ENCODE results near the gene PHF5A.

The PHF5A gene

GRCh38 chr22:41415554-41415953, 52.9 kb downstream of the PHF5A start:
- no peak for DNase-seq (ENCODE audit: low read depth)

- DNase-seq (ENCODE audit: low read depth), result no peak
These were observed 57.3 kb downstream of the PHF5A start for GRCh38 chr22:41411021-41411851.

- DNase-seq (ENCODE audit: low read depth), result no peak
These were observed 58.2 kb downstream of the PHF5A start for GRCh38 chr22:41410311-41410751.

Data from T follicular helper cell (primary cell).